Thyroid gland (tissue), 4 donors: ENCODE data around the gene HEBP1. TPM values are rescaled to one million over a fixed set of nuclear protein-coding genes. Genes with fewer than 3 reads are reported as not detected.

ENCODE experiments used
- DNase-seq, 2 donors: peaks; one replicate each; pipeline ENCODE4 v3.0.0-alpha.2; 2019
- H3K27ac ChIP-seq, 3 donors: fragments of 200-600 bp; sonication (generic); 1 replicate in 2 of 3; 2 replicates in 1 of 3; pipeline ENCODE4 v1.5.1; 2016 to 2019; ENCODE audit warnings: mild to moderate bottlenecking in 1 of 3, moderate library complexity in 1 of 3
- H3K27me3 ChIP-seq: fragments of 200-600 bp; sonication (generic); one replicate; pipeline ENCODE4 v1.5.1; 2019
- H3K36me3 ChIP-seq, 2 donors: fragments of 200-600 bp; sonication (generic); one replicate each; pipeline ENCODE4 v1.5.1; 2016 to 2019
- H3K4me1 ChIP-seq, 2 donors: fragments of 200-600 bp; sonication (generic); one replicate each; pipeline ENCODE4 v1.5.1; 2017 to 2019
- H3K4me3 ChIP-seq, 3 donors: fragments of 200-600 bp; sonication (generic); replicated peaks in 1 of 3; 1 replicate in 2 of 3; 2 replicates in 1 of 3; pipeline ENCODE4 v1.5.1; 2016; ENCODE audit warnings: mild to moderate bottlenecking in 1 of 3
- H3K9me3 ChIP-seq: fragments of 200-600 bp; sonication (generic); one replicate; pipeline ENCODE4 v1.5.1; 2017
- CTCF ChIP-seq, 6 experiments: fragments of 200-600 bp in 3 of 6; fragments of 450-650 bp in 3 of 6; sonication (generic) in 3 of 6; IDR thresholded peaks; one replicate each; pipeline ENCODE4 v1.5.1; 2016 to 2019; ENCODE audit warnings: antibody characterized with exemption in 6 of 6, mild to moderate bottlenecking in 2 of 6, inconsistent platforms in 1 of 6, moderate library complexity in 1 of 6
- POLR2A ChIP-seq, 2 donors: fragments of 450-650 bp; IDR thresholded peaks; one replicate each; pipeline ENCODE4 v1.6.1; 2017; ENCODE audit warnings: antibody characterized with exemption in 2 of 2, mild to moderate bottlenecking in 2 of 2, moderate library complexity in 1 of 2
- WGBS, 2 donors: methylation state at CpG; one replicate each; pipeline ENCODE4 v1.1.5; 2017; 5-methylcytosine and 5-hydroxymethylcytosine counted together
- intact Hi-C: fragments of 100-400 bp; cut with DNase I; formaldehyde crosslinking; loops from one replicate; pipeline ENCODE4 v1.15.1; 2023
- total RNA-seq, 4 donors: library from RNA; depleted of rRNA; stranded (reverse); fragments of >200 nt; gene quantifications; one replicate each; pipeline ENCODE4 v1.2.3, GENCODE V29; 2016

HEBP1 gene
- total RNA-seq, 4 donors from 2014 or later: 80.4 to 125 (median 91.3) TPM

GRCh38 chr12:13023811-13024530, 23.9 kb upstream of the HEBP1 start:
- Histone ChIP-seq H3K4me3 (no peak overlapping the region), H3K27ac (no peak overlapping the region), H3K4me1 (peaks cover 0 to 3% of the 10 kb centered on the region in 2 donors), H3K9me3 (no peaks in the 10 kb centered on the region), H3K36me3 (no peaks in the 10 kb centered on the region), H3K27me3 (no peaks in the 10 kb centered on the region)
- 55 to 63% methylated on average over 6 of the region's 6 CpGs for WGBS, 2 donors
- TF ChIP-seq CTCF (IDR thresholded peaks at IDR 0.05): peak; percentile 10 to 62 (median 46)
- TF ChIP-seq POLR2A (IDR thresholded peaks at IDR 0.05): no peak
- DNase-seq: peak; percentile 34 to 60
- intact Hi-C loops: loop anchor here (5.0 kb wide), 1 partner anchor 188 kb away; no protein-coding TSS in a partner anchor

GRCh38 chr12:13022851-13023271, 22.8 kb upstream of the HEBP1 start:
- Histone ChIP-seq H3K36me3 (no peaks in the 10 kb centered on the region), H3K9me3 (no peaks in the 10 kb centered on the region), H3K4me3 (no peak overlapping the region), H3K27me3 (no peaks in the 10 kb centered on the region), H3K27ac (no peak overlapping the region), H3K4me1 (peaks cover 0 to 3% of the 10 kb centered on the region in 2 donors)
- WGBS, 2 donors: 84 to 89% methylated on average over 6 of the region's 6 CpGs
- intact Hi-C loops: loop anchor here (5.0 kb wide), 1 partner anchor 189 kb away; no protein-coding TSS in a partner anchor
- no peak for TF ChIP-seq POLR2A (IDR thresholded peaks at IDR 0.05)
- TF ChIP-seq CTCF (IDR thresholded peaks at IDR 0.05): no peak
- no peak for DNase-seq

DNA sequence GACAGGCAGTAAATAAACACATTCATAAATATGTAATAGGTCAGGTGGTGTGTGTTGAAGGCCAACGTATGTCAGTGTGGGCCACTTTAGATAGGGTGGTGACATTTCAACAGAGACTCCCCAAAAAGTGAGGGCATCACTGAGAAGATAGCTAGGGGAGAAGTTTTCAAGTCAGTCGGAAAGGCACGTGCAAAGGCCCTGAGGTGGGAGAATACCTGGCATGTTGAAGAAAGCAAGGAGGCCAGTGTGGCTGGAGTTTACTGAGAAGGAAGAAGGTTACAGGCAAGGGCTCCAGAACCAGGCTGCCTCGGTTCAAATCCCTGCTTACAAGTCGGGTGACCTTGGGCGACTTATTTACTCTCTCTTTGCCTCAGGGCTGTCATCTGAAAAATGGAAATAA, 11.0 kb upstream of the HEBP1 start:
- no peak for DNase-seq
- Histone ChIP-seq H3K4me1 (no peaks in the 10 kb centered on the region), H3K4me3 (no peak overlapping the region), H3K27ac (no peak overlapping the region), H3K27me3 (no peaks in the 10 kb centered on the region), H3K36me3 (no peaks in the 10 kb centered on the region), H3K9me3 (no peaks in the 10 kb centered on the region)
- intact Hi-C loops: no loop called here
- TF ChIP-seq POLR2A (IDR thresholded peaks at IDR 0.05) (no peak), CTCF (IDR thresholded peaks at IDR 0.05) (no peak)
- WGBS, 2 donors: 95 to 96% methylated on average over 6 of the region's 6 CpGs

DNA sequence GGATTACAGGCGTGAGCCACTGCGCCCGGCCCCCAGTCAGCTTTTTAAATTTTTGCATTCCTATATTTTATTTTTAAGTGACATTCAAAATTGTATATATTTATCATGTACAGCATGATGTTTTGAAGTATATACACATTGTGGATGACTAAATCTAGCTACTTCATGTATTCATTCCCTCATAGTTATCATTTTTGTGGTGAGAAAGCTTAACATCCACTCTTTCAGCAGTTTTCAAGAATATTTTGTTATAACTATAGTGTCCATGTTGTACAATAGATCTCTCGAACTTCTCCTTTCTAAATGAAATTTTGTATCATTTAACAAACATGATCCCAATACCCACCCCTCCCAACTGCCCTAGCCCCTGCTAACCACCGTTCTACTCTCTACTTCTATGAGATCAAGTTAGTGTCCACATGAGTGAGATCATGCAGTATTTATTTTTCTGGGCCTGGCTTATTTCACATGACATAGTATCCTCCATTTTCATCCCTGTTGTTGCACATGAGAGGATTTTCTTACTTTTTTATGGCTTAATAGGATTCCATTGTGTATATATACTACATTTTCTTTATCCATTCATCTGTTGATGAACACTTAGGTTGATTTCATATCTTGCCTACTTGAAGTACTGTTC, 8.8 kb upstream of the HEBP1 start:
- H3K9me3 ChIP-seq: no peaks in the 10 kb centered on the region
- intact Hi-C loops: no loop called here
- TF ChIP-seq CTCF (IDR thresholded peaks at IDR 0.05) (no peak), POLR2A (IDR thresholded peaks at IDR 0.05) (no peak)
- 82 to 96% methylated on average over 5 of the region's 5 CpGs for WGBS, 2 donors
- no peak overlapping the region for H3K27ac ChIP-seq
- H3K27me3 ChIP-seq: no peaks in the 10 kb centered on the region
- no peaks in the 10 kb centered on the region for H3K4me1 ChIP-seq
- H3K36me3 ChIP-seq: no peaks in the 10 kb centered on the region
- H3K4me3 ChIP-seq: no peak overlapping the region
- no peak for DNase-seq
